B cell (primary cell): ENCODE data around the gene NUDT6.

Experiments used
- CTCF ChIP-seq: fragments of 200-600 bp; IDR thresholded peaks from one replicate; pipeline ENCODE4 v1.8.0; 2022; ENCODE audit warnings: antibody characterized with exemption, mild to moderate bottlenecking
- EZH2 ChIP-seq: IDR thresholded peaks from 2 replicates; pipeline ENCODE4 v1.6.1; 2012; ENCODE audit warnings: borderline replicate concordance, low read depth, mild to moderate bottlenecking, moderate library complexity, low read length; ENCODE audit not compliant: insufficient read depth, poor library complexity, severe bottlenecking

- TF ChIP-seq CTCF (no peak), EZH2 (no peak)
Measured at GRCh38 chr4:122967231-122967630, 44.8 kb upstream of the NUDT6 start.
